HepG2 (cell line): Measurements from ENCODE around the gene PLPPR2. TPM values are rescaled to one million over a fixed set of nuclear protein-coding genes. Genes with fewer than 3 reads are reported as not detected.
A peak's percentile ranks its signal among the peaks of the same experiment; 100 is the strongest.

Source experiments
- AKNA ChIP-seq: sonication (generic); formaldehyde crosslinking; IDR thresholded peaks from 2 replicates; pipeline ENCODE4 v1.4.0; 2020; ENCODE audit warnings: missing genetic modification reagents, borderline replicate concordance
- ASH2L ChIP-seq: fragments of 300-600, 200-600 bp; sonication (generic); IDR thresholded peaks from 2 replicates; pipeline ENCODE4 v1.7.0; 2017; ENCODE audit warnings: low read depth, mild to moderate bottlenecking, moderate library complexity, mixed read lengths, low read length; ENCODE audit not compliant: insufficient read length
- ATRX ChIP-seq: sonication (generic); formaldehyde crosslinking; IDR thresholded peaks from 2 replicates; pipeline ENCODE4 v1.4.0; 2020; ENCODE audit warnings: missing genetic modification reagents, borderline replicate concordance
- FIP1L1 ChIP-seq: fragments of 200-400 bp; formaldehyde crosslinking; IDR thresholded peaks from 2 replicates; pipeline ENCODE4 v1.6.1; 2018; ENCODE audit warnings: low read depth, mild to moderate bottlenecking, low read length, moderate library complexity, borderline replicate concordance; ENCODE audit not compliant: insufficient read depth
- GMEB1 ChIP-seq: sonication (generic); formaldehyde crosslinking; IDR thresholded peaks from 2 replicates; pipeline ENCODE4 v1.5.1; 2020; ENCODE audit warnings: missing genetic modification reagents, mild to moderate bottlenecking, borderline replicate concordance
- HMGA1 ChIP-seq: sonication (generic); formaldehyde crosslinking; conservative IDR thresholded peaks from 2 replicates; pipeline ENCODE4 v1.4.0; 2020; ENCODE audit warnings: missing genetic modification reagents
- HOXA7 ChIP-seq: sonication (generic); formaldehyde crosslinking; IDR thresholded peaks from 2 replicates; pipeline ENCODE4 v1.8.1; 2022; ENCODE audit warnings: mild to moderate bottlenecking, missing genetic modification reagents, moderate library complexity
- LCORL ChIP-seq, 2 experiments: fragments of 450-650 bp in 1 of 2; sonication (generic) in 1 of 2; formaldehyde crosslinking in 1 of 2; IDR thresholded peaks; 2 replicates each; pipeline versions ENCODE4 v1.5.0 to v1.6.1; 2017 to 2020; ENCODE audit warnings: antibody characterized with exemption in 1 of 2, missing genetic modification reagents in 1 of 2
- NCOA5 ChIP-seq: sonication (generic); formaldehyde crosslinking; IDR thresholded peaks from 2 replicates; pipeline ENCODE4 v1.4.0; 2020; ENCODE audit warnings: missing genetic modification reagents
- NR2F6 ChIP-seq, 2 experiments: IDR thresholded peaks; 2 replicates each; pipeline ENCODE4 v1.6.1; 2016; ENCODE audit warnings: antibody characterized with exemption in 1 of 2, mild to moderate bottlenecking in 1 of 2
- PAF1 ChIP-seq: IDR thresholded peaks from 2 replicates; pipeline ENCODE4 v1.6.1; 2016; ENCODE audit warnings: missing genetic modification reagents, missing compliant biosample characterization
- SMC3 ChIP-seq: IDR thresholded peaks from 2 replicates; pipeline ENCODE4 v1.6.1; 2011; ENCODE audit warnings: low read length, improper control_type of control experiment
- SUZ12 ChIP-seq: fragments of 150-350 bp; IDR thresholded peaks from 2 replicates; pipeline ENCODE4 v1.6.1; 2014; ENCODE audit warnings: low read depth, low read length
- TBX2 ChIP-seq: sonication (generic); formaldehyde crosslinking; IDR thresholded peaks from 2 replicates; pipeline ENCODE4 v1.5.0; 2020; ENCODE audit warnings: missing genetic modification reagents, mild to moderate bottlenecking, borderline replicate concordance
- ZBTB26 ChIP-seq: IDR thresholded peaks from 2 replicates; pipeline ENCODE4 v1.6.1; 2016; ENCODE audit warnings: missing compliant biosample characterization, missing genetic modification reagents, borderline replicate concordance
- ZNF230 ChIP-seq: sonication (generic); formaldehyde crosslinking; IDR thresholded peaks from 2 replicates; pipeline ENCODE4 v1.4.0; 2020; ENCODE audit warnings: mild to moderate bottlenecking, missing genetic modification reagents
- ZNF274 ChIP-seq: sonication (generic); formaldehyde crosslinking; IDR thresholded peaks from 2 replicates; pipeline ENCODE4 v1.5.1; 2020; ENCODE audit warnings: mild to moderate bottlenecking, missing genetic modification reagents
- ZNF367 ChIP-seq: sonication (generic); formaldehyde crosslinking; IDR thresholded peaks from 2 replicates; pipeline ENCODE4 v1.4.0; 2020; ENCODE audit warnings: missing genetic modification reagents, borderline replicate concordance
- ZNF570 ChIP-seq: sonication (generic); formaldehyde crosslinking; IDR thresholded peaks from 2 replicates; pipeline ENCODE4 v1.4.0; 2020; ENCODE audit warnings: mild to moderate bottlenecking, missing genetic modification reagents, borderline replicate concordance
- polyA plus RNA-seq, 8 experiments: library from polyadenylated mRNA; depleted of rRNA in 3 of 8; stranded (reverse) in 7 of 8; unstranded in 1 of 8; fragments of >200 nt; fragmentation: Illumina TruSeq in 4 of 8; extraction: Trizol in 4 of 8; gene quantifications; 2 replicates each; pipeline versions ENCODE4 v1.2.1 to v1.2.3, GENCODE V29; 2011 to 2016; ENCODE audit warnings: low read depth in 4 of 8, missing spikeins in 1 of 8, mixed read lengths in 1 of 8; ENCODE audit not compliant: insufficient read depth in 1 of 8
- total RNA-seq, 5 experiments: library from RNA; depleted of rRNA; stranded (reverse); fragments of >200 nt; fragmentation: Illumina TruSeq; extraction: Trizol; gene quantifications; 2 replicates each; pipeline ENCODE4 v1.2.3, GENCODE V29; 2016; ENCODE audit warnings: low read depth in 1 of 5

The PLPPR2 gene
- total and polyA plus RNA-seq, 2 of the 13 experiments (the other 11 are each of a cell fraction or from before 2014, with no cell fraction given) = 1.5 to 2.1 TPM

- TF ChIP-seq GMEB1 (CRISPR knock-in tag) = no peak
- TF ChIP-seq HMGA1 (CRISPR knock-in tag) = no peak
- no peak for TF ChIP-seq ZNF230
- TF ChIP-seq ASH2L = peak; percentile 41
- TF ChIP-seq ZNF570 (CRISPR knock-in tag) = no peak
- TF ChIP-seq SMC3 = peak; percentile 3; the same call in 1 of the 2 replicates
- TF ChIP-seq HOXA7 (CRISPR knock-in tag) = no peak
- TF ChIP-seq ZNF367 (CRISPR knock-in tag) = no peak; the same call in 1 of the 2 replicates
- no peak for TF ChIP-seq ZNF274 (CRISPR knock-in tag)
- no peak for TF ChIP-seq TBX2 (CRISPR knock-in tag)
- no peak for TF ChIP-seq ATRX
- no peak for TF ChIP-seq NCOA5 (CRISPR knock-in tag)
- TF ChIP-seq AKNA = no peak
- no peak for TF ChIP-seq PAF1 (CRISPR knock-in tag)
- TF ChIP-seq FIP1L1 = no peak
- TF ChIP-seq ZBTB26 (CRISPR knock-in tag) = no peak
- TF ChIP-seq NR2F6 (IDR thresholded peaks at IDR 0.05) = no peak
- TF ChIP-seq NR2F6 (CRISPR knock-in tag; IDR thresholded peaks at IDR 0.05) = peak; percentile 46; the same call in 1 of the 2 replicates
- no peak for TF ChIP-seq LCORL (IDR thresholded peaks at IDR 0.05)
- TF ChIP-seq LCORL (CRISPR knock-in tag; IDR thresholded peaks at IDR 0.05) = no peak
- TF ChIP-seq SUZ12 = no peak
Observed at GRCh38 chr19:11382898-11383705, 27.9 kb downstream of the PLPPR2 start (continued).
